Activated CD8-positive, alpha-beta T cell treated with anti-CD3 and anti-CD28 coated beads for 36 hours (primary cell): Measurements from ENCODE around the gene COBL. TPM values are rescaled to one million over a fixed set of nuclear protein-coding genes. Genes with fewer than 3 reads are reported as not detected.

Source experiments
- ATAC-seq: fragments of 200-7000 bp; cut with Tn5 transposase; one replicate; pipeline ENCODE4 v1.10.0; 2021; ENCODE audit warnings: mild to moderate bottlenecking, moderate library complexity
- CTCF ChIA-PET: fragments of 350-600 bp; sonication (Branson Sonifier 250); formaldehyde crosslinking; loops from one replicate; lab custom pipeline; 2021; ENCODE audit warnings: antibody characterized with exemption; lab: Charles Lee
- POLR2A ChIA-PET: fragments of 350-600 bp; sonication (Branson Sonifier 250); formaldehyde crosslinking; loops from one replicate; lab custom pipeline; 2021; ENCODE audit warnings: antibody characterized with exemption; lab: Charles Lee
- DNase-seq: peaks from one replicate; pipeline ENCODE4 v3.0.0-alpha.2; 2020
- H3K27ac Mint-ChIP-seq: one replicate; pipeline ENCODE4 v1.8.0; 2021; ENCODE audit warnings: mild to moderate bottlenecking, mixed read lengths
- H3K27me3 Mint-ChIP-seq: one replicate; pipeline ENCODE4 v1.8.0; 2021; ENCODE audit warnings: mixed read lengths
- H3K36me3 Mint-ChIP-seq: one replicate; pipeline ENCODE4 v1.8.0; 2021; ENCODE audit warnings: low read depth, mixed read lengths
- H3K4me1 Mint-ChIP-seq: one replicate; pipeline ENCODE4 v1.8.0; 2021; ENCODE audit warnings: low read depth, mixed read lengths
- H3K4me3 Mint-ChIP-seq: one replicate; pipeline ENCODE4 v1.8.0; 2021; ENCODE audit warnings: mild to moderate bottlenecking, moderate library complexity, mixed read lengths
- H3K9me3 Mint-ChIP-seq: one replicate; pipeline ENCODE4 v1.8.0; 2021; ENCODE audit warnings: mixed read lengths
- CTCF ChIP-seq: fragments of 200-600 bp; IDR thresholded peaks from one replicate; pipeline ENCODE4 v1.8.0; 2022; ENCODE audit warnings: antibody characterized with exemption, mild to moderate bottlenecking
- intact Hi-C: fragments of 100-400 bp; cut with micrococcal nuclease; formaldehyde crosslinking; loops from one replicate; pipeline ENCODE4 v1.10.0; 2022
- total RNA-seq, 2 experiments: library from RNA; stranded (reverse); gene quantifications; one replicate each; pipeline ENCODE4 v1.2.3, GENCODE V29; 2021

Gene COBL
- total RNA-seq, 2 experiments from 2014 or later, result not detected

- no peak for TF ChIP-seq CTCF
- H3K36me3 Mint-ChIP-seq, result no peaks in the 10 kb centered on the region
- POLR2A ChIA-PET, result no interaction called here
- CTCF ChIA-PET, result no interaction called here
- no peak overlapping the region for H3K4me3 Mint-ChIP-seq
- intact Hi-C loops, result no loop called here
- no peaks in the 10 kb centered on the region for H3K27me3 Mint-ChIP-seq
- DNase-seq, result no peak
- H3K27ac Mint-ChIP-seq, result no peak overlapping the region
- peaks cover 3% of the 10 kb centered on the region for H3K4me1 Mint-ChIP-seq
- no peaks in the 10 kb centered on the region for H3K9me3 Mint-ChIP-seq
- ATAC-seq, result no peak
These were observed 243.4 kb downstream of the COBL start for GRCh38 chr7:51073171-51073570.

- DNase-seq (no peak), ATAC-seq (no peak)
- H3K36me3 Mint-ChIP-seq, result no peaks in the 10 kb centered on the region
- H3K9me3 Mint-ChIP-seq, result no peaks in the 10 kb centered on the region
- CTCF ChIA-PET, result interaction anchor here (1.5 to 2.8 kb wide), 3 partner anchors 68 to 91 kb away, joined by 5 to 9 read pairs (median 9); no protein-coding TSS in a partner anchor
- TF ChIP-seq CTCF, result no peak
- peaks cover 3% of the 10 kb centered on the region for H3K4me1 Mint-ChIP-seq
- POLR2A ChIA-PET, result no interaction called here
- no peak overlapping the region for H3K4me3 Mint-ChIP-seq
- H3K27ac Mint-ChIP-seq, result no peak overlapping the region
- intact Hi-C loops, result no loop called here
- H3K27me3 Mint-ChIP-seq, result no peaks in the 10 kb centered on the region
These were observed 244.3 kb downstream of the COBL start for GRCh38 chr7:51072281-51072680.

GRCh38 chr7:51071427-51071826 lies 245.2 kb downstream of the COBL start:
- ChIA-PET CTCF (interaction anchor here (1.3 to 2.8 kb wide), 5 partner anchors 11 to 604 kb away, joined by 3 to 9 read pairs (median 5); no protein-coding TSS in a partner anchor), POLR2A (no interaction called here)
- ATAC-seq (no peak), DNase-seq (no peak)
- Mint-ChIP-seq H3K36me3 (no peaks in the 10 kb centered on the region), H3K4me3 (no peak overlapping the region), H3K27me3 (no peaks in the 10 kb centered on the region), H3K4me1 (peaks cover 3% of the 10 kb centered on the region), H3K27ac (no peak overlapping the region), H3K9me3 (no peaks in the 10 kb centered on the region)
- no peak for TF ChIP-seq CTCF
- intact Hi-C loops, result no loop called here

- CTCF ChIA-PET, result interaction anchor here (1.2 to 2.8 kb wide), 4 partner anchors 12 to 603 kb away, joined by 3 to 9 read pairs (median 4); no protein-coding TSS in a partner anchor
- Mint-ChIP-seq H3K27me3 (no peaks in the 10 kb centered on the region), H3K4me1 (no peaks in the 10 kb centered on the region), H3K36me3 (no peaks in the 10 kb centered on the region), H3K27ac (no peak overlapping the region), H3K4me3 (no peak overlapping the region), H3K9me3 (no peaks in the 10 kb centered on the region)
- no peak for TF ChIP-seq CTCF
- no peak for ATAC-seq
- intact Hi-C loops, result no loop called here
- no peak for DNase-seq
- POLR2A ChIA-PET, result no interaction called here
These were observed 246.5 kb downstream of the COBL start for GRCh38 chr7:51070151-51070550.

- H3K4me1 Mint-ChIP-seq, result no peaks in the 10 kb centered on the region
- CTCF ChIA-PET, result interaction anchor here (1.2 to 2.8 kb wide), 4 partner anchors 16 to 602 kb away, joined by 4 to 9 read pairs (median 6); no protein-coding TSS in a partner anchor
- POLR2A ChIA-PET, result no interaction called here
- TF ChIP-seq CTCF, result no peak
- no peak for ATAC-seq
- H3K4me3 Mint-ChIP-seq, result no peak overlapping the region
- no peak overlapping the region for H3K27ac Mint-ChIP-seq
- DNase-seq, result no peak
- intact Hi-C loops, result loop anchor here (5.0 kb wide), 1 partner anchor 602 kb away; no protein-coding TSS in a partner anchor
- no peaks in the 10 kb centered on the region for H3K36me3 Mint-ChIP-seq
- H3K9me3 Mint-ChIP-seq, result no peaks in the 10 kb centered on the region
- H3K27me3 Mint-ChIP-seq, result no peaks in the 10 kb centered on the region
These were observed 247.1 kb downstream of the COBL start for GRCh38 chr7:51069411-51070083.
